VCaP (cell line): ENCODE measurements around the gene TEAD2.

Source experiments
- H3K27ac ChIP-seq: fragments of 450-650 bp; 2 replicates; pipeline ENCODE4 v1.5.1; 2017
- TF ChIP-seq, protein P1 (sequence below): fragments of 450-650 bp; conservative IDR thresholded peaks from 2 replicates; pipeline ENCODE4 v1.5.1; 2017; ENCODE audit warnings: mild to moderate bottlenecking, moderate library complexity

TEAD2 gene

DNA sequence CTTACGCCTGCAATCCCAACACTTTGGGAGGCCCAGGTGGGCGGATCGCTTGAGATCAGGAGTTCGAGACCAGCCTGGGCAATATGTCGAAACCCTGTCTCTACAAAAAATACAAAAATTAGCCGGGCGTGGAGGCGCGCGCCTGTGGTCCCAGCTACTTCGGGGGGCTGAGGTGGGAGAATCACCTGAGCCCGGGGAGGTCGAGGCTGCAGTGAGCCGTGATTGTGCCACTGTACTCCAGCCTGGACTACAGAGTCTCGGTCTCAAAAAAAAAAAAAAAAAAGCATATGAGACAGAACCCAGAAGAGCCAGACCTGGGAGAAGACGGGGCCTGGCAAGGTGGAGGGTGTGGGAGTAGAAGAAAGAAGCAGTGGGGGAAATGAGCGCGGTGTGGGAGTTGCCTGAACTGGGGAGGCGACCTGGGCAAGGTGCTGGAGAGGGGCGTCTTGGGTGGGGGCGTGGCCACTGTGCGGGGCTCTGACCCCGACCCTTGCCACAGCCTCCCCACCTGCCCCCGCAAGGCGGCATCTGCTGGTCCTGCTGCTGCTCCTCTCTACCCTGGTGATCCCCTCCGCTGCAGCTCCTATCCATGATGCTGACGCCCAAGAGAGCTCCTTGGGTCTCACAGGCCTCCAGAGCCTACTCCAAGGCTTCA, 2.0 kb upstream of the TEAD2 start:
- H3K27ac ChIP-seq, result no peak overlapping the region
- TF ChIP-seq, protein P1, sequence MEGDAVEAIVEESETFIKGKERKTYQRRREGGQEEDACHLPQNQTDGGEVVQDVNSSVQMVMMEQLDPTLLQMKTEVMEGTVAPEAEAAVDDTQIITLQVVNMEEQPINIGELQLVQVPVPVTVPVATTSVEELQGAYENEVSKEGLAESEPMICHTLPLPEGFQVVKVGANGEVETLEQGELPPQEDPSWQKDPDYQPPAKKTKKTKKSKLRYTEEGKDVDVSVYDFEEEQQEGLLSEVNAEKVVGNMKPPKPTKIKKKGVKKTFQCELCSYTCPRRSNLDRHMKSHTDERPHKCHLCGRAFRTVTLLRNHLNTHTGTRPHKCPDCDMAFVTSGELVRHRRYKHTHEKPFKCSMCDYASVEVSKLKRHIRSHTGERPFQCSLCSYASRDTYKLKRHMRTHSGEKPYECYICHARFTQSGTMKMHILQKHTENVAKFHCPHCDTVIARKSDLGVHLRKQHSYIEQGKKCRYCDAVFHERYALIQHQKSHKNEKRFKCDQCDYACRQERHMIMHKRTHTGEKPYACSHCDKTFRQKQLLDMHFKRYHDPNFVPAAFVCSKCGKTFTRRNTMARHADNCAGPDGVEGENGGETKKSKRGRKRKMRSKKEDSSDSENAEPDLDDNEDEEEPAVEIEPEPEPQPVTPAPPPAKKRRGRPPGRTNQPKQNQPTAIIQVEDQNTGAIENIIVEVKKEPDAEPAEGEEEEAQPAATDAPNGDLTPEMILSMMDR, result no peak

GRCh38 chr19:49363268-49364082, 1.3 kb upstream of the TEAD2 start, which contains the start of gene DKKL1:
Gene DKKL1, plus strand, starts transcription at chr19:49363877. Its CDS starts 122 bp downstream, at chr19:49363999.
- no peak within 1 kb of the TSS for H3K27ac ChIP-seq
- TF ChIP-seq, protein P1, result no peak

DNA sequence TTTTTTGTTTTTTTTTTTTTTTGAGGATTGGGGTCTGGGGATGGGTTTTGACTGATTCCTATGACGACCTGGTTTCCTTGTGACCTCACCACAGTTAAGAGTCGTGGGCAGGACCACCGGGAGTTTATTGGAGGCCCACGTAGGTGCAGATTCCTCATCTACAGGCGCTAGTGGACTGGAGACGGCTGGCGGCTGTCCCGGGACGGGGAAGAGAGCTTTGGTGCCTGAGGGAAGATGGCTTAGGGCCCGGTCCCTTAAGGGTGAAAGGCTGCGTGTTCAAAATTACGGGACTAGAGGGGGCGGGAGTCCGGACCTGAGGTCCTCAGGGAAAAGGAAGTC, 682 bp upstream of the TEAD2 start:
- no peak overlapping the region for H3K27ac ChIP-seq
- TF ChIP-seq, protein P1, result no peak

- TF ChIP-seq, protein P1, result no peak
- no peak overlapping the region for H3K27ac ChIP-seq
Measured at GRCh38 chr19:49361438-49362047, 673 bp downstream of the TEAD2 start.

GRCh38 chr19:49359851-49360820, 2.1 kb downstream of the TEAD2 start:
- no peak overlapping the region for H3K27ac ChIP-seq
- TF ChIP-seq, protein P1, result no peak

- TF ChIP-seq, protein P1, result no peak
- no peak overlapping the region for H3K27ac ChIP-seq
Measured at GRCh38 chr19:49357186-49357585, 5.0 kb downstream of the TEAD2 start.
